ENCODE measurements around the gene CD6.
"Not testable (repeated sequence)": the region's sequence is repeated elsewhere in the genome, so short reads cannot be mapped to it uniquely, and the experiment has no call there.

Gene CD6

GRCh38 chr11:60954421-60954820 is 17.1 kb upstream of the CD6 start:
- no peak for DNase-seq

GRCh38 chr11:60955571-60955970 is 15.9 kb upstream of the CD6 start:
- DNase-seq = no peak

- no peak for DNase-seq
Measured at GRCh38 chr11:60957188-60957587, 14.3 kb upstream of the CD6 start.

GRCh38 chr11:60959431-60959830 is 12.0 kb upstream of the CD6 start:
- no peak for DNase-seq

- no peak for DNase-seq
Measured at GRCh38 chr11:60960405-60960804, 11.1 kb upstream of the CD6 start.

GRCh38 chr11:60964801-60965200 is 6.7 kb upstream of the CD6 start:
- DNase-seq = no peak

GRCh38 chr11:60966890-60967289 is 4.6 kb upstream of the CD6 start:
- no peak for DNase-seq

- no peak for DNase-seq
Measured at GRCh38 chr11:60968223-60968622, 3.3 kb upstream of the CD6 start.

- DNase-seq = peak; percentile 65 to 81 (median 76)
Measured at GRCh38 chr11:60970369-60970774, 1.1 kb upstream of the CD6 start.

GRCh38 chr11:60970890-60971289 is 590 bp upstream of the CD6 start:
- no peak for DNase-seq

GRCh38 chr11:60972182-60973030 is 926 bp downstream of the CD6 start:
- DNase-seq = peak in 2 of 5 experiments; percentile 24 to 71

- DNase-seq = no peak
Measured at GRCh38 chr11:60973699-60974098, 2.2 kb downstream of the CD6 start.

GRCh38 chr11:60974316-60974715 is 2.8 kb downstream of the CD6 start:
- DNase-seq = not testable (repeated sequence)

- peak in 1 of 5 experiments; percentile 66 for DNase-seq
Measured at GRCh38 chr11:60974726-60975125, 3.2 kb downstream of the CD6 start.

- DNase-seq = no peak
Measured at GRCh38 chr11:60977224-60977623, 5.7 kb downstream of the CD6 start.

- no peak for DNase-seq
Measured at GRCh38 chr11:60977836-60978235, 6.4 kb downstream of the CD6 start.

- DNase-seq = peak in 3 of 5 experiments; percentile 62 to 90 (median 79)
Measured at GRCh38 chr11:60978546-60979380, 7.3 kb downstream of the CD6 start.

- DNase-seq = peak in 1 of 5 experiments; percentile 63
Measured at GRCh38 chr11:60981515-60981914, 10.0 kb downstream of the CD6 start.

- DNase-seq = peak in 1 of 5 experiments; percentile 72
Measured at GRCh38 chr11:60982184-60982583, 10.7 kb downstream of the CD6 start.

GRCh38 chr11:60984149-60984548 is 12.7 kb downstream of the CD6 start:
- no peak for DNase-seq

GRCh38 chr11:60984636-60985035 is 13.2 kb downstream of the CD6 start:
- DNase-seq = no peak

GRCh38 chr11:60985501-60985900 is 14.0 kb downstream of the CD6 start:
- no peak for DNase-seq
